ENCODE data around the gene GPR173.

GPR173 gene

DNA sequence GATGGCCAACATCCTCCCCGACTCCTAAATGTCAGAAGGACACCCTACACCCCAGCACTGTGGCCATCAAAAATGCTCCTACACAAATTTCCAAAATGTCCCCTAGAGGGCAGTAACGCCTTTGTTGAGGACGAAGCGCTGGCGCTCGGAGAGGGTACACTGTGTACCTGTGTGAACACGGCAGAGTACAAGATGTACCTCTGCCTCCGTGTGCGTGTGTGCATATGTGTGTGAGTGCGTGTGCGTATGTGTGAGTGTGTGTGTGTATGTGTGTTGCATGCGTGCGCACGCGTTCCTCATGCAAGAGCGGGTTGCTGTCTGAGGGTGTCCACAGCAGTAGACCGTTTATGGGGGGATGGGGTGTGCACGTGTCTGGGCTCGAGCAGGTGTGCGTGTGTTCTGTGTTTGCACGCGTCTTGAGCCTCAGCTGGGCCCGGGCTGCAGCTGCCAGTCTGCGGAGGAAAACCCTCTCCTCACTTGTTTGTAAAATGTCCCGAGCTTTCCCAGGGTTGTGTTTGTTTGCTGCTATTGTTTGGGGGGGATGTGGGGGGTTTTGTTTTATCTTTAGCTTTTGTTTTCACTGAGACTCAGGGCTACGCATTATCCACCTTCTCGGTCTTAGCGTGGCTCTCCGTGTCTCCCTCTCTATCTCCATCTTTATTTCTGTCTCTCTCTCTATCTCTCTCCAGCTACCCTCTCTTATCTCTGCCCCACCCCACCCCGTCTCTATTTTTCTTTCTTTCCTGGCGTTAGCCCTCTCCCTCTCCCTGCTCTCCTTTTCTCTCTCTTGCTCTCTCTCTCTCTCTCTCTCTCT, 23.2 kb downstream of the GPR173 start:
- DNase-seq = peak; percentile 74

DNA sequence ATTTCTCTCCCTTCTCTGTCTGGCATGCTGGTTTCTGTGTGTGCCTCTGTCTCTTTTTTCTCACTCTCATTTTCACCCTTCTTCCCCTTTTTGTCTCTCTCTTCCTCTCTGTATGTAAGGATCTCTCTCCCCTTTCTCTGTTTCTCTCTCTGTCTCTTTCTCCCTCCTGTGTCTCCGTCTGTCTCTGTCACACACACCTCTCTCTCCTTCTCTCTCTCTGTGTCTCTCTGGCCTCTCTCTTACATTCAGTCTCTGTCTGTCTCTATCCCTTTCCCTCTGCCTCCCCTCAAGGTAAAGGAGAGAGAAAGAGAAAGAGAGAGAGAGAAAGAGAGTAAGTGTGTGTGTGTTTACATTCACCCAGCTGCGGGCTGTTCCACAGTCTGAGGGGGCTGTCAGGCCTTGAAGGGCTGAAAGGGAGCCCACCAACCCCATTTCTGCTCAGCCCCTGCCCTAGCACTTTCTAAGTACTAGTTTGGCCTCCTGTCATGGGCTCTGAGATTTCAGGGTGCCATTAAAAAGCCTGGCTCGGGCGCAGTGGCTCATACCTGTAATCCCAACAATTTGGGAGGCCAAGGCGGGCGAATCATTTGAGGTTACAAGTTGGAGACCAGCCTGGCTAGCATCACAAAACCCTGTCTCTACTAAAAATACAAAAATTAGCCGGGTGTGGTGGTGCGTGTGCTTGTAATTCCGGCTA, 24.0 kb downstream of the GPR173 start:
- DNase-seq = no peak

DNA sequence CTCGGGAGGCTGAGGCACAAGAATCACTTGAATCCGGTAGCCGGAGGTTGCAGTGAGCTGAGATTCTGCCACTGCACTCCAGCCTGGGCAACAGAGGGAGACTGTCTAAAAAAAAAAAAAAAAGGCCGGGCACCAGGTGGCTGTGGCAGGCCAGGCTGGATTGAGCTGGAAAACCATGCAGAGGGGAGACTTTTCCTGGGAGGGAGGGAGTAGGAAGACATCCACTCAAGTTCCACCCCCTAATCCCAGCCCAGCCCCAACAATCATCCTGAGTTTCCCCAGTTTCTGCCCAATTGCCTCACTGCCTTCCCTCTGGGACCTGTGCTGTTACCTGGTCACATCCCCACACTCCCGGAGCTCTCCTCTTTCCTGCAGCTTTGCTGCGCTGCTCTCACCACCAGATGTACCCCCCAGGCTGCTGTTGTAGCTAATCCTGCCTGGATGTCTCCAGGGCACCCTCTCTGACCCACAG, 24.6 kb downstream of the GPR173 start:
- no peak for DNase-seq

GRCh38 chrX:53075011-53075410, 26.4 kb downstream of the GPR173 start:
- peak; percentile 88 for DNase-seq

GRCh38 chrX:53076671-53077070, 28.1 kb downstream of the GPR173 start:
- DNase-seq = no peak

GRCh38 chrX:53077207-53078197, 28.9 kb downstream of the GPR173 start:
- DNase-seq = no peak

DNA sequence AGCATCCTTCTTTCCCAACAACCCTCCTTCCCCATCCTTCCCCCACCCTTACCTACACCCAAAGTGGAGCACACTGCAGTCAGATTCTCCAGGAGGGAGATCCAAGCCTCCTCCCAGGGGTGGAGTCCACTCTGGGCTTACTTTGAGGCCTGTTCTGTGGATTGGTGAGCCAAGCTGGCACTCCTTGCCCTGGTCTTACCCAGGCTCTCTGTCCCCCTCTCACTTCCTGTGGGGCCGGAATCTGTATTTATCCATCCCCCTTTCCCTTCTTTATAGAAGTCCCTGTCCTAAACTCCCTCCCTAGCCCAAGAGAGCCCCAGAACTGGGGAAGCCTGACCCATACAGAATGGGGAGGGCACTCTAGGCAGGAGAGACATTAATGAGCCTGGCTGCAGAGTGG, 30.4 kb downstream of the GPR173 start:
- no peak for DNase-seq

DNA sequence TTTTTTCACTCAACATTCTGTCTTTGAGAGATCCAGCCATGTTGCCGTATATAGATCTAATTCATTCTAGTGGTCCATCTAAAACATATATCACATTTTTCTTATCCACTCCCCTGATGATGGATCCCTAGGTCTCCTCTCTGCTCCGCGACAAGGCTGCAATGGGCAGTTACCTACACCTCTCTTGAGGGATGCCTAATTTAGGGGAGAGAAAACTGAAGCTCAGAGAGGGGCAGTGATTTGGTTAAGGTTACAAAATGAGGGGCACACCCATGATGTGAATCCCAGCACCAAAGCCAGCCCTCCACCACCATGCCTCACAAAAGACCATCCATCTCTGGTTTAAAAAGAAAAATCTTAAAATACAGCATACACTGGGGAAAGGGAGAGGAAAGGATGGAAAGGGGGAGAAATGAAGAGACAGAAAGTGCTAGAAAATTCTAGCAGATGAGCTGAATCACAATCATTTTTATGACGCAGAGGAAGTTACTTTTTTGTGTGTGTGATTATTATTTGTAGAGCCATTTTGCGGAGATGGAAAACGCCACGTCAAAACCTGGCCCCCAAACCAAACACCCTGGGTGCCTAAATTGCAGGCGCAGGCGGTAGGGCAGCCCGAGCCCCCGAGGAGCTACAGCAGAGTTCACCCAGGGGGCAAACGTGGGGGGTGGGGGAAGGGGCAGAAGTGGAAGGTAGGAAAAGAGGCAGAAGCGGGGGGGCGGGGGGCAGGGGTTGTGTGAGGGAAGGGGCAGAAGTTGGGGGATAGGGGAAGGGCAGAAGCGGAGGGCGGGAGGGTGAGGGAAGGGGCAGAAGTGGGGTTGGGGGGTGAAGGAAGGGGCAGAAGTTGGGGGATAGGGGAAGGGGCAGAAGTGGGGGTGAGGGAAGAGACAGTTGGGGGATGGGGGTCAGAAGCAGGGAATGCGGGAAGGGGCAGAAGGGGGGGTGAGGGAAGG, 32.3 kb downstream of the GPR173 start:
- no peak for DNase-seq

- DNase-seq = peak; percentile 98
Measured at GRCh38 chrX:53081925-53082772, 33.6 kb downstream of the GPR173 start, which contains the start of gene TSPYL2. TSPYL2 (plus strand) TSS chrX:53082367; CDS start chrX:53082499, 132 bp downstream.

- DNase-seq = no peak
Measured at GRCh38 chrX:53082773-53083616, 34.4 kb downstream of the GPR173 start.

DNA sequence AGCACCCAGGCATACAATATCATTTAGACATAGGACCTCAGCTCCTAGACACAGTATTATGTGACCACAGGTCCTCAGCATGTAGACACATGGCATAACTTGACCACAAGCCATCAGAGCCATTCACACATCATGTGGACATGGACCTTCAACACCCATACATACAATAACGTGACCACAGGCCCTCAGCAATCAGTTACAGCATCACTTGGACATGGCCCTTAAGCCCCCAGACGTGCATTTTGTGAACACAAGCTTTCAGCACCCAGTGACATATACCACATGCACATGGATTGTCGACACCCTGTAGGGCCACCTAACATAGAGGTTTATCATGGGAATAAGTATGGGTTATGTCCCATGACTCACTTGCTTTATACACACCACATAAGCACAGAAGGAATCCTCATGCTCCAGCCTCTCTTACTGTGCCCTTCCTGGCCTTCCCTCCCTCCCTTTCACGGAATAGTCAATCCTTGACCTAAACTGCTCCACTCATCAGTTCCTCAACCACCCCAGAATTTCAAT, 35.5 kb downstream of the GPR173 start:
- DNase-seq = no peak

GRCh38 chrX:53084863-53085262, 36.3 kb downstream of the GPR173 start:
- DNase-seq = no peak

DNA sequence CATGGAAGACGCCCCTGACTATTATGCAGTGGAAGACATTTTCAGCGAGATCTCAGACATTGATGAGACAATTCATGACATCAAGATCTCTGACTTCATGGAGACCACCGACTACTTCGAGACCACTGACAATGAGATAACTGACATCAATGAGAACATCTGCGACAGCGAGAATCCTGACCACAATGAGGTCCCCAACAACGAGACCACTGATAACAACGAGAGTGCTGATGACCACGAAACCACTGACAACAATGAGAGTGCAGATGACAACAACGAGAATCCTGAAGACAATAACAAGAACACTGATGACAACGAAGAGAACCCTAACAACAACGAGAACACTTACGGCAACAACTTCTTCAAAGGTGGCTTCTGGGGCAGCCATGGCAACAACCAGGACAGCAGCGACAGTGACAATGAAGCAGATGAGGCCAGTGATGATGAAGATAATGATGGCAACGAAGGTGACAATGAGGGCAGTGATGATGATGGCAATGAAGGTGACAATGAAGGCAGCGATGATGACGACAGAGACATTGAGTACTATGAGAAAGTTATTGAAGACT, 37.2 kb downstream of the GPR173 start:
- no peak for DNase-seq

GRCh38 chrX:53086464-53086863, 37.9 kb downstream of the GPR173 start:
- no peak for DNase-seq

- DNase-seq = no peak
Measured at GRCh38 chrX:53087388-53087831, 38.8 kb downstream of the GPR173 start.

DNA sequence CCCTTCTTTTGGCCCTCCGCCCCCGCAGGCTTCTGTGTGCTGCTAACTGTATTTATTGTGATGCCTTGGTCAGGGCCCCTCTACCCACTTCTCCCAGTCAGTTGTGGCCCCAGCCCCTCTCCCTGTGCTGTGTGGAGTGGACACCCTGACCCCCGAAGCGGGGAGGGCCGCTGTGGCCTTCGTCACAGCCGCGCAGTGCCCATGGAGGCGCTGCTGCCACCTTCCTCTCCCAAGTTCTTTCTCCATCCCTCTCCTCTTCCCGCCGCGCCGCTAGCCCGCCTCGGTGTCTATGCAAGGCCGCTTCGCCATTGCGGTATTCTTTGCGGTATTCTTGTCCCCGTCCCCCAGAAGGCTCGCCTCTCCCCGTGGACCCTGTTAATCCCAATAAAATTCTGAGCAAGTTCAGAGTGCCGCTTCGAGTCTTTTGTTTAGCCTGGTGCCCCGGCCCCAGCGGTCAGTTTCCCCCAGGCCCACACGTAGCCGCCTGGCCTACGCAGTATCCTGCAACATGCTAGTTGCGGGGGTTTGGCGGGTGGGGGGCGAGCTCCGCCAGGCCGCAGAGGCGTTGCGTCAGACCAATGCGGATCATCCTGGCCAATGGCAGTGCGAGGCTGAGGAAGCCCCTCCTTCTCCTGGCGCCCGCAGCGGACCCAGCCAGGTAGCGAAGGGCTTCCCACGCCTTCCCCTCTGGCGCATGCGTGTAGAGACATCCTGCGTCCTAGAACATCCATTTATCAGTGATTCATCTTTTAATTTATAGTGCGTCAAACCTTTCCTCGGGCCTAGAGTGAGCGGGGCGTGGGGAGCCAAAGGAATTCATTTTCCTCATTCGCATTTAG, 39.8 kb downstream of the GPR173 start:
- DNase-seq = peak; percentile 92

DNA sequence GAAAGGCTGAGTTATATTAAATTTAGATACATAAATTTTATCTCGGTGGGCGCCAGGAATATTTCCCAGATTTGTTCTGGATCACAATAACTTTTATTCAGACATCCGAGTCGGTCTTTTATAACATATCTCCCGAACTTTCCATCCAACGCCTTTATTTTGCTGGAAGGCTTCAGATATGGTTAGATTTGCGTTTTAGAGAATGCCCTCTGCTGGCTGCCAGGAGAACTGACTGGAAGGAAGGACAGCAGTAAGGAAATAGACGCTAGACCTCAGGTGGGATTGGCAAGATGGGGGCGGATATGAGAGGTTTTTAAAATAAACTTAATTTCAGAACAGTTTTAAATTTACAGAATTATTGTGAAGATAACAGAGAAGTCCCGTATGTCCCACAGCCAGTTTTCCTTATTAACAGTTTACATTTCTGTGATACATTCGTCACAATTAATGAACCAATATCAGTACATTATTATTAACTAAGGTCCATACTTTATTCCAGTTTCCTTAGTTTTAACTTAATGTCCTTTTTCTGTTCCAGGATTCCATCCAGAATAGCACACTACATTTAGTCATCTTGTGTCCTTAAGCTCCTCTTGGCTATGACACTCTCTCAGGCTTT, 40.7 kb downstream of the GPR173 start:
- no peak for DNase-seq

DNA sequence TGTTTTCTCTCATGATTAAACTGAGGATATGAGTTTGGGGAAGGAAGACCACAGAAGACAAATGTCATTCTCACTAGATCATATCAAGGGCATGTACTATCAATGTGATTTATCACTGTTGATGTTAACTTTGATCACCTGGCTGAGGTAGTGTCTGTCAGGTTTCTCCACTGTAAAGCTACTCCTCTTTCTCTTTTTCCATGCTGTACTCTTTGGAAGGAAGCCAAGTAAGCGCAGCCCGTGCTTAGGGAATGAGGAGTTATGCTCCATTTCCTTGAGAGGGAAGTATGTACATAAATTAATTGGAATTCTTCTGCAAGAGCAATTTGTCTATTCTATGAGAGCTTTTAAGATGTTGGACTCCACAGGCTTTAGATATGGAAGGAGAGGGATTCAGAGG, 41.3 kb downstream of the GPR173 start:
- no peak for DNase-seq

Measured in islet precursor cell (in vitro differentiated cells).